Measurements from ENCODE around the gene YDJC.
A peak's percentile ranks its signal among the peaks of the same experiment; 100 is the strongest.
"Not testable (repeated sequence)": the region's sequence is repeated elsewhere in the genome, so short reads cannot be mapped to it uniquely, and the experiment has no call there.

The YDJC gene

GRCh38 chr22:21628386-21629254, 1.2 kb downstream of the YDJC start:
- no peak for DNase-seq

GRCh38 chr22:21626735-21627469, 2.9 kb downstream of the YDJC start:
- DNase-seq, result no peak

GRCh38 chr22:21626073-21626734, 3.6 kb downstream of the YDJC start:
- no peak for DNase-seq

GRCh38 chr22:21624880-21625791, 4.7 kb downstream of the YDJC start:
- DNase-seq, result no peak

- DNase-seq, result no peak
Measured at GRCh38 chr22:21624120-21624879, 5.5 kb downstream of the YDJC start.

- DNase-seq, result no peak
Measured at GRCh38 chr22:21623648-21623970, 6.2 kb downstream of the YDJC start.

- DNase-seq, result no peak
Measured at GRCh38 chr22:21622919-21623647, 6.7 kb downstream of the YDJC start.

- peak; percentile 68 for DNase-seq
Measured at GRCh38 chr22:21622011-21622918, 7.6 kb downstream of the YDJC start.

- DNase-seq, result no peak
Measured at GRCh38 chr22:21621025-21621424, 8.8 kb downstream of the YDJC start.

GRCh38 chr22:21617337-21617736, 12.5 kb downstream of the YDJC start:
- not testable (repeated sequence) for DNase-seq

- DNase-seq, result no peak
Measured at GRCh38 chr22:21615731-21616130, 14.1 kb downstream of the YDJC start.

GRCh38 chr22:21613553-21614233, 16.1 kb downstream of the YDJC start:
- DNase-seq, result no peak

- DNase-seq, result no peak
Measured at GRCh38 chr22:21612858-21613257, 17.0 kb downstream of the YDJC start.

- no peak for DNase-seq
Measured at GRCh38 chr22:21611210-21611977, 18.4 kb downstream of the YDJC start.

- not testable (repeated sequence) for DNase-seq
Measured at GRCh38 chr22:21609556-21610157, 20.2 kb downstream of the YDJC start.

GRCh38 chr22:21606775-21607174, 23.0 kb downstream of the YDJC start:
- no peak for DNase-seq

GRCh38 chr22:21605887-21606564, 23.8 kb downstream of the YDJC start:
- no peak for DNase-seq

GRCh38 chr22:21603973-21604372, 25.8 kb downstream of the YDJC start:
- no peak for DNase-seq
